GM12878 (cell line): Measurements from ENCODE around the gene GRK6. TPM values are rescaled to one million over a fixed set of nuclear protein-coding genes. Genes with fewer than 3 reads are reported as not detected.
A peak's percentile ranks its signal among the peaks of the same experiment; 100 is the strongest.

ENCODE experiments used
- ATAC-seq: fragments of 200-7000 bp; cut with Tn5 transposase; 3 replicates; pipeline ENCODE4 v1.9.1; 2020; ENCODE audit warnings: mild to moderate bottlenecking, moderate library complexity
- BruUV-seq: library from RNA; stranded (reverse); fragments of 400-500 nt; replicated peaks from 2 replicates; lab custom pipeline; 2021; lab: Mats Ljungman, UMichigan
- CTCF ChIA-PET: fragments of 300-600 bp; sonication (Branson Sonifier 250); formaldehyde crosslinking; extraction: SDS; loops from one replicate; lab custom pipeline; 2021; ENCODE audit warnings: inconsistent platforms; lab: Yijun Ruan, JAX
- POLR2A ChIA-PET: fragments of 350-600 bp; formaldehyde crosslinking; extraction: SDS; loops from one replicate; lab custom pipeline; 2021; ENCODE audit warnings: inconsistent platforms; lab: Charles Lee
- RAD21 ChIA-PET: fragments of 300-600 bp; sonication (Branson Sonifier 250); formaldehyde crosslinking; loops from one replicate; lab custom pipeline; 2023; ENCODE audit warnings: antibody characterized with exemption; ENCODE audit not compliant: unreplicated experiment; lab: Charles Lee
- SMC1A ChIA-PET: fragments of 300-600 bp; sonication (Branson Sonifier 250); formaldehyde crosslinking; loops from one replicate; lab custom pipeline; 2023; ENCODE audit not compliant: unreplicated experiment, uncharacterized antibody; lab: Charles Lee
- DNase-seq: peaks from one replicate; pipeline ENCODE4 v3.0.0-alpha.2; 2011; ENCODE audit warnings: low read depth, low spot score
- FAIRE-seq: peaks from 3 replicates; lab custom pipeline; 2011; peaks lifted over from hg19 to GRCh38; lab: Jason Lieb, UNC
- H2AFZ ChIP-seq: 2 replicates; pipeline ENCODE4 v1.6.0; 2011; ENCODE audit warnings: low read depth, low read length, control low read depth; ENCODE audit not compliant: control insufficient read depth
- H3K27ac ChIP-seq: 2 replicates; pipeline ENCODE4 v1.5.1; 2011; ENCODE audit warnings: control low read depth; ENCODE audit not compliant: control insufficient read depth, insufficient read depth
- H3K27me3 ChIP-seq, 2 experiments: replicated peaks in 1 of 2; 2 replicates each; pipeline versions ENCODE4 v1.6.0 to v1.6.1; 2011; ENCODE audit warnings: low read length in 1 of 2; ENCODE audit not compliant: control insufficient read depth in 2 of 2, insufficient read depth in 2 of 2
- H3K36me3 ChIP-seq, 2 experiments: 2 replicates each; pipeline ENCODE4 v1.5.1; 2011; ENCODE audit warnings: low read length in 1 of 2; ENCODE audit not compliant: control insufficient read depth in 2 of 2, insufficient read depth in 2 of 2
- H3K4me1 ChIP-seq: 2 replicates; pipeline ENCODE4 v1.6.1; 2011; ENCODE audit warnings: mild to moderate bottlenecking, low read length, moderate library complexity, mixed read lengths; ENCODE audit not compliant: control insufficient read depth, insufficient read depth
- H3K4me2 ChIP-seq: 2 replicates; pipeline ENCODE4 v1.6.0; 2011; ENCODE audit warnings: control low read depth; ENCODE audit not compliant: control insufficient read depth, insufficient read depth
- H3K4me3 ChIP-seq: fragments of 200-600 bp; sonication (generic); 2 replicates; pipeline ENCODE4 v1.5.1; 2016
- H3K79me2 ChIP-seq: 2 replicates; pipeline ENCODE4 v1.6.0; 2011; ENCODE audit warnings: low read length; ENCODE audit not compliant: control insufficient read depth, insufficient read depth
- H3K9ac ChIP-seq: 2 replicates; pipeline ENCODE4 v1.8.0; 2011; ENCODE audit warnings: low read length, control low read depth, mixed read lengths; ENCODE audit not compliant: control insufficient read depth, insufficient read depth
- H3K9me3 ChIP-seq: replicated peaks from 3 replicates; pipeline ENCODE4 v1.5.1; 2011; ENCODE audit warnings: mild to moderate bottlenecking, low read length; ENCODE audit not compliant: control insufficient read depth, insufficient read depth
- H4K20me1 ChIP-seq: 2 replicates; pipeline ENCODE4 v1.6.0; 2011; ENCODE audit not compliant: control insufficient read depth, insufficient read depth
- BRCA1 ChIP-seq: IDR thresholded peaks from 2 replicates; pipeline ENCODE4 v1.6.1; 2011; ENCODE audit warnings: low read depth, low read length, improper control_type of control experiment
- EGR1 ChIP-seq, 2 experiments: IDR thresholded peaks; 1 replicate in 1 of 2; 2 replicates in 1 of 2; pipeline ENCODE4 v1.6.1; 2011 to 2012; ENCODE audit warnings: low read depth in 2 of 2, low read length in 2 of 2, borderline replicate concordance in 1 of 2, mild to moderate bottlenecking in 1 of 2, moderate library complexity in 1 of 2
- FOXK2 ChIP-seq: fragments of 450-650 bp; IDR thresholded peaks from 2 replicates; pipeline ENCODE4 v1.6.1; 2017; ENCODE audit warnings: mild to moderate bottlenecking, moderate library complexity
- GABPA ChIP-seq: IDR thresholded peaks from 2 replicates; pipeline ENCODE4 v1.6.1; 2014; ENCODE audit warnings: antibody characterized with exemption, low read depth, mild to moderate bottlenecking, inconsistent platforms
- KDM1A ChIP-seq: fragments of 200-600 bp; sonication (generic); IDR thresholded peaks from 2 replicates; pipeline ENCODE4 v1.6.1; 2016; ENCODE audit warnings: borderline replicate concordance
- MEF2B ChIP-seq: fragments of 450-650 bp; IDR thresholded peaks from 2 replicates; pipeline ENCODE4 v1.6.1; 2018; ENCODE audit warnings: mild to moderate bottlenecking, moderate library complexity; ENCODE audit not compliant: partially characterized antibody, poor library complexity, severe bottlenecking
- NBN ChIP-seq: fragments of 450-650 bp; IDR thresholded peaks from 2 replicates; pipeline ENCODE4 v1.6.1; 2016
- NFXL1 ChIP-seq: fragments of 450-650 bp; IDR thresholded peaks from 2 replicates; pipeline ENCODE4 v1.6.1; 2017; ENCODE audit warnings: antibody characterized with exemption, mild to moderate bottlenecking, borderline replicate concordance
- NR2C1 ChIP-seq: fragments of 450-650 bp; IDR thresholded peaks from 2 replicates; pipeline ENCODE4 v1.6.1; 2017; ENCODE audit warnings: antibody characterized with exemption, mild to moderate bottlenecking, moderate library complexity
- NR2F1 ChIP-seq: fragments of 450-650 bp; conservative IDR thresholded peaks from 2 replicates; pipeline ENCODE4 v1.6.1; 2017; ENCODE audit warnings: mild to moderate bottlenecking
- PAX8 ChIP-seq: fragments of 450-650 bp; IDR thresholded peaks from 2 replicates; pipeline ENCODE4 v1.6.1; 2017; ENCODE audit warnings: mild to moderate bottlenecking, moderate library complexity
- POLR2AphosphoS2 ChIP-seq: IDR thresholded peaks from 2 replicates; pipeline ENCODE4 v1.6.1; 2011; ENCODE audit warnings: low read depth, mild to moderate bottlenecking, low read length, improper control_type of control experiment, moderate library complexity
- RFX5 ChIP-seq: IDR thresholded peaks from 2 replicates; pipeline ENCODE4 v1.6.1; 2011; ENCODE audit warnings: low read depth, low read length, improper control_type of control experiment
- SMC3 ChIP-seq: IDR thresholded peaks from 2 replicates; pipeline ENCODE4 v1.6.1; 2011; ENCODE audit warnings: low read length, improper control_type of control experiment, borderline replicate concordance
- YBX1 ChIP-seq: fragments of 450-650 bp; IDR thresholded peaks from 2 replicates; pipeline ENCODE4 v1.6.1; 2016; ENCODE audit warnings: antibody characterized with exemption
- ZNF207 ChIP-seq: fragments of 450-650 bp; IDR thresholded peaks from 2 replicates; pipeline ENCODE4 v1.6.1; 2014; ENCODE audit warnings: antibody characterized with exemption, mild to moderate bottlenecking, borderline replicate concordance
- ZNF217 ChIP-seq: fragments of 450-650 bp; IDR thresholded peaks from 2 replicates; pipeline ENCODE4 v1.6.1; 2017; ENCODE audit warnings: antibody characterized with exemption, mild to moderate bottlenecking
- WGBS: methylation state at CpG from one replicate; pipeline ENCODE4 v1.1.6; 2016; ENCODE audit warnings: low lambda C conversion rate; ENCODE audit not compliant: insufficient replicate concordance, insufficient coverage; ENCODE audit errors: missing lambda C conversion rate; 5-methylcytosine and 5-hydroxymethylcytosine counted together
- in situ Hi-C: fragments of 300-500 bp; cut with MboI; formaldehyde crosslinking; loops from 9 replicates; pipeline ENCODE4 v1.14.3; 2018; ENCODE audit warnings: mixed read lengths
- intact Hi-C: fragments of 100-400 bp; cut with micrococcal nuclease; formaldehyde crosslinking; loops from one replicate; pipeline ENCODE4 v1.14.2; 2022; ENCODE audit not compliant: unreplicated experiment
- polyA plus RNA-seq, 11 experiments: library from polyadenylated mRNA; depleted of rRNA in 4 of 11; unstranded in 6 of 11; stranded (reverse) in 5 of 11; fragments of >200 nt; fragmentation: Nextera tagmentation in 4 of 11; fragmentation: Illumina TruSeq in 1 of 11; extraction: Ambion mirVana in 4 of 11; extraction: Trizol in 1 of 11; gene quantifications; 1 replicate in 1 of 11; 2 replicates in 10 of 11; pipeline versions ENCODE4 v1.2.1 to v1.2.3, GENCODE V29; 2011 to 2016; ENCODE audit warnings: inconsistent platforms in 2 of 11, missing spikeins in 2 of 11, low read depth in 1 of 11
- total RNA-seq, 4 experiments: library from RNA; depleted of rRNA in 3 of 4; stranded (reverse); fragments of >200 nt in 3 of 4; fragmentation: Illumina TruSeq in 1 of 4; extraction: Trizol in 1 of 4; gene quantifications; 2 replicates each; pipeline versions ENCODE4 v1.2.1 to v1.2.3, GENCODE V29; 2013 to 2021

GRK6 gene
- total and polyA plus RNA-seq, 10 of the 15 experiments (the other 5 are each of a cell fraction or from before 2014, with no cell fraction given), result 0.79 to 124 (median 41.6) TPM

- TF ChIP-seq NR2C1 (no peak), NBN (no peak), PAX8 (no peak), RFX5 (no peak), ZNF207 (no peak), NFXL1 (no peak), ZNF217 (no peak), FOXK2 (no peak), GABPA (no peak), MEF2B (no peak), POLR2AphosphoS2 (no peak), KDM1A (no peak), NR2F1 (no peak), BRCA1 (no peak), SMC3 (no peak), YBX1 (no peak), EGR1 (IDR thresholded peaks at IDR 0.05; ENCODE audit: borderline replicate concordance in 1 of 2, low read depth in 2 of 2, low read length in 2 of 2) (no peak)
- FAIRE-seq, result no peak
- Histone ChIP-seq H3K4me1 (peaks cover 32% of the 10 kb centered on the region), H2AFZ (no peak overlapping the region), H3K9ac (peak overlapping the region; percentile 81), H3K36me3 (peaks cover 0 to 9% of the 10 kb centered on the region in 2 experiments; a peak in 3 of 4 replicates), H3K27ac (peak overlapping the region; percentile 79), H3K9me3 (no peaks in the 10 kb centered on the region), H3K27me3 (no peaks in the 10 kb centered on the region), H4K20me1 (no peaks in the 10 kb centered on the region), H3K4me3 (peak overlapping the region; percentile 78), H3K79me2 (peaks cover 14% of the 10 kb centered on the region), H3K4me2 (peak overlapping the region; percentile 99)
- no peak for ATAC-seq
- no peak for DNase-seq
- WGBS, result 1% methylated on average over 8 of the region's 8 CpGs
- BruUV-seq, result no TSS peak
- ChIA-PET RAD21 (interaction anchor here (1.0 to 13.5 kb wide), 5 partner anchors 10 to 56 kb away, joined by 3 to 291 read pairs (median 24); partner anchors contain the start of gene GRK6), SMC1A (interaction anchor here (0.6 to 7.4 kb wide), 10 partner anchors 9 to 90 kb away, joined by 3 to 105 read pairs (median 6); partner anchors contain the start of genes GRK6 and PFN3), POLR2A (interaction anchor here (0.6 to 13.6 kb wide), 7 partner anchors 8 to 82 kb away, joined by 4 to 358 read pairs (median 7); partner anchors contain the start of gene GRK6), CTCF (interaction anchor here (0.7 to 16.4 kb wide), 14 partner anchors 9 to 136 kb away, joined by 3 to 391 read pairs (median 5); partner anchors contain the start of genes GRK6 and PFN3)
- in situ Hi-C loops (loop anchor here (5.0 kb wide), 1 partner anchor 129 kb away; no protein-coding TSS in a partner anchor), intact Hi-C loops (no loop called here)
Measured at GRCh38 chr5:177445917-177446199, 19.4 kb downstream of the GRK6 start.
